A549 (cell line): ENCODE measurements around the gene SRMS. TPM values are rescaled to one million over a fixed set of nuclear protein-coding genes. Genes with fewer than 3 reads are reported as not detected.

Experiments
- ATAC-seq, 2 experiments: fragments of 200-7000 bp in 1 of 2; fragments of >200 bp in 1 of 2; cut with Nextera tagmentation in 1 of 2; cut with Tn5 transposase in 1 of 2; 3 replicates each; pipeline versions ENCODE4 v1.8.0 to v1.9.1; 2018 to 2020; ENCODE audit warnings: mild to moderate bottlenecking in 1 of 2, moderate library complexity in 1 of 2
- CTCF ChIA-PET: fragments of 300-600 bp; sonication (Branson Sonifier 250); formaldehyde crosslinking; extraction: SDS; loops from one replicate; lab custom pipeline; 2021; ENCODE audit warnings: antibody characterized with exemption, inconsistent platforms; lab: Yijun Ruan, JAX
- POLR2A ChIA-PET: fragments of 350-600 bp; formaldehyde crosslinking; extraction: SDS; loops from one replicate; lab custom pipeline; 2021; ENCODE audit warnings: antibody characterized with exemption, inconsistent platforms; lab: Yijun Ruan, JAX
- DNase-seq, 2 experiments: peaks; one replicate each; pipeline versions ENCODE4 v3.0.0 to v3.0.0-alpha.2; 2011 to 2016; ENCODE audit warnings: low read depth in 1 of 2, low spot score in 1 of 2
- FAIRE-seq: peaks from 2 replicates; lab custom pipeline; 2011; peaks lifted over from hg19 to GRCh38; lab: Jason Lieb, UNC
- H3K27ac ChIP-seq, 2 experiments: fragments of >200 bp; sonication (Bioruptor Twin); formaldehyde crosslinking; 3 replicates each; pipeline ENCODE4 v1.5.1; 2016 to 2017
- H3K4me1 ChIP-seq: fragments of >200 bp; sonication (Bioruptor Twin); formaldehyde crosslinking; 3 replicates; pipeline ENCODE4 v1.6.1; 2016
- H3K4me2 ChIP-seq: fragments of >200 bp; sonication (Bioruptor Twin); formaldehyde crosslinking; 3 replicates; pipeline ENCODE4 v1.6.1; 2016
- H3K4me3 ChIP-seq: fragments of >200 bp; sonication (Bioruptor Twin); formaldehyde crosslinking; 3 replicates; pipeline ENCODE4 v1.5.1; 2016
- H3K9me3 ChIP-seq: fragments of >200 bp; sonication (Bioruptor Twin); formaldehyde crosslinking; 3 replicates; pipeline ENCODE4 v1.6.1; 2016
- BHLHE40 ChIP-seq: IDR thresholded peaks from 2 replicates; pipeline ENCODE4 v1.6.1; 2012; ENCODE audit warnings: low read depth, low read length, inconsistent platforms
- CBX2 ChIP-seq: fragments of 200-600 bp; sonication (generic); IDR thresholded peaks from 2 replicates; pipeline ENCODE4 v1.6.1; 2016; ENCODE audit warnings: low read depth, mild to moderate bottlenecking, borderline replicate concordance
- CEBPB ChIP-seq, 2 experiments: fragments of >200 bp in 1 of 2; sonication (Bioruptor Twin) in 1 of 2; formaldehyde crosslinking in 1 of 2; IDR thresholded peaks; 2 replicates each; pipeline ENCODE4 v1.6.1; 2012 to 2016
- HEYL ChIP-seq: fragments of 250-450 bp; sonication (Bioruptor Pico); IDR thresholded peaks from 2 replicates; pipeline ENCODE4 v1.8.0; 2021; ENCODE audit warnings: mild to moderate bottlenecking, moderate library complexity
- HOXA7 ChIP-seq: fragments of 250-450 bp; sonication (Bioruptor Pico); IDR thresholded peaks from 2 replicates; pipeline ENCODE4 v1.5.0; 2020; ENCODE audit warnings: mild to moderate bottlenecking, moderate library complexity
- HOXB13 ChIP-seq: fragments of 250-450 bp; sonication (Bioruptor Pico); IDR thresholded peaks from 2 replicates; pipeline ENCODE4 v1.5.0; 2020; ENCODE audit warnings: low read depth, mild to moderate bottlenecking, moderate library complexity
- KDM1A ChIP-seq: fragments of 200-600 bp; sonication (generic); IDR thresholded peaks from 2 replicates; pipeline ENCODE4 v1.6.1; 2016; ENCODE audit warnings: low read depth, mild to moderate bottlenecking
- MYC ChIP-seq: IDR thresholded peaks from 2 replicates; pipeline ENCODE4 v1.6.1; 2012; ENCODE audit warnings: mild to moderate bottlenecking, inconsistent platforms, low read length, improper control_type of control experiment, borderline replicate concordance
- RCOR1 ChIP-seq: fragments of 150-350 bp; IDR thresholded peaks from 2 replicates; pipeline ENCODE4 v1.6.1; 2014; ENCODE audit warnings: antibody characterized with exemption, low read length, low read depth
- ZFP36 ChIP-seq: fragments of 450-650 bp; IDR thresholded peaks from 2 replicates; pipeline ENCODE4 v1.6.1; 2014; ENCODE audit warnings: borderline replicate concordance; ENCODE audit not compliant: partially characterized antibody
- WGBS: methylation state at CpG from one replicate; pipeline ENCODE4 v1.1.6; 2017; ENCODE audit errors: missing lambda C conversion rate; 5-methylcytosine and 5-hydroxymethylcytosine counted together
- polyA plus RNA-seq, 4 experiments: library from polyadenylated mRNA; depleted of rRNA in 3 of 4; stranded (reverse); fragments of >200 nt; fragmentation: RNase III in 1 of 4; extraction: RNeasy Plus Mini Kit Qiagen cat#74134 plus additional on column Dnase treatment in 1 of 4; gene quantifications; 2 replicates in 3 of 4; 3 replicates in 1 of 4; pipeline ENCODE4 v1.2.3, GENCODE V29; 2011 to 2017
- TF ChIP-seq, protein P1 (sequence below): IDR thresholded peaks from 2 replicates; pipeline ENCODE4 v1.6.1; 2012
- TF ChIP-seq, protein P2 (sequence below): fragments of 250-450 bp; sonication (Bioruptor Pico); IDR thresholded peaks from 2 replicates; pipeline ENCODE4 v1.5.0; 2021; ENCODE audit warnings: mild to moderate bottlenecking, moderate library complexity, borderline replicate concordance
- TF ChIP-seq, protein P3 (sequence below): fragments of 450-650 bp; IDR thresholded peaks from 2 replicates; pipeline ENCODE4 v1.6.1; 2014; ENCODE audit warnings: antibody characterized with exemption
- TF ChIP-seq, protein P4 (sequence below): fragments of 150-350 bp; IDR thresholded peaks from 2 replicates; pipeline ENCODE4 v1.6.1; 2014; ENCODE audit warnings: low read depth, mild to moderate bottlenecking, low read length
- TF ChIP-seq, protein P5 (sequence below): IDR thresholded peaks from 2 replicates; pipeline ENCODE4 v1.6.1; 2012

Gene SRMS
- polyA plus RNA-seq, 2 of the 4 experiments (the other 2 are of a cell fraction), result not detected

DNA sequence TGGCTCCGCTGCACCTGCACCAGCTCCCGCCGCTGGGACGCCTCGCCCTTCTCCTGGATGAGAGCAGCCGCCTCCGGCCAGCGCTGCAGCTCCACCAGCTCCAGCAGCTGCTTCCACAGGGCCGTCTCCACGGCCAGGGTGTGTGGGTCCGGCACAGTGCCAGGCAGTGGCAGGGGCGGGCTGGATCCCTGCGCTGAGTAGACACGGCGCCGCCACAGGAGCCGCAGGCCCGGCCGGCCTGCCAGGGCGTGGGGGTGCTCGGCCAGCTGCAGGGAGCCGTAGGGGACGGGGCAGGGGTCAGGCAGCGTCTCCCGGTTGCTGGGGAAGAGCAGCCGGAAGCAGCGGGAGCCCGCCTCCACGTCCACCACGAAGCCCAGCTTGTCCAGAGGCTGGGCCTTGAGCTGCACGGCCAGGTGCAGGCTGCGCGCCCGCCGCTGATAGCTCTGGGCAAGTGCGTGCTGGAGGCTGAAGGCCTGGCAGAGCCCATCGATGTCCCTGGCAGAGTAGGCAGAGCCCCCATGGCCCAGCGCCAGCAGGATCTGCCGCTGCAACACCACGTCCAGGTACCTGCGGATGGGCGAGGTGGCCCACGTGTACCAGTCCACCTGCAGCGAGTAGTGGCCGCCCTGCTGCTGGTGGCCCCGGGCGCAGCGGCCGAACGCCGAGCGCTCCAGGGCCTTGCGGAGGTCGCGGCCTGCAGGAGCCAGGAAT lies 15.8 kb upstream of the SRMS start:
- H3K4me3 ChIP-seq, result no peak overlapping the region
- DNase-seq (no peak), ATAC-seq (no peak), FAIRE-seq (no peak)
- H3K4me1 ChIP-seq, result no peaks in the 10 kb centered on the region
- CTCF ChIA-PET, result interaction anchor here (1.1 to 7.6 kb wide), 5 partner anchors 10 to 68 kb away, joined by 3 to 49 read pairs (median 4); partner anchors contain the start of gene PTK6
- POLR2A ChIA-PET, result no interaction called here
- no peak overlapping the region for H3K27ac ChIP-seq
- TF ChIP-seq BHLHE40 (no peak), HEYL (CRISPR knock-in tag) (no peak)
- no peaks in the 10 kb centered on the region for H3K9me3 ChIP-seq
- H3K4me2 ChIP-seq, result no peak overlapping the region
- WGBS, result 93% methylated on average over 16 of the region's 55 CpGs

DNA sequence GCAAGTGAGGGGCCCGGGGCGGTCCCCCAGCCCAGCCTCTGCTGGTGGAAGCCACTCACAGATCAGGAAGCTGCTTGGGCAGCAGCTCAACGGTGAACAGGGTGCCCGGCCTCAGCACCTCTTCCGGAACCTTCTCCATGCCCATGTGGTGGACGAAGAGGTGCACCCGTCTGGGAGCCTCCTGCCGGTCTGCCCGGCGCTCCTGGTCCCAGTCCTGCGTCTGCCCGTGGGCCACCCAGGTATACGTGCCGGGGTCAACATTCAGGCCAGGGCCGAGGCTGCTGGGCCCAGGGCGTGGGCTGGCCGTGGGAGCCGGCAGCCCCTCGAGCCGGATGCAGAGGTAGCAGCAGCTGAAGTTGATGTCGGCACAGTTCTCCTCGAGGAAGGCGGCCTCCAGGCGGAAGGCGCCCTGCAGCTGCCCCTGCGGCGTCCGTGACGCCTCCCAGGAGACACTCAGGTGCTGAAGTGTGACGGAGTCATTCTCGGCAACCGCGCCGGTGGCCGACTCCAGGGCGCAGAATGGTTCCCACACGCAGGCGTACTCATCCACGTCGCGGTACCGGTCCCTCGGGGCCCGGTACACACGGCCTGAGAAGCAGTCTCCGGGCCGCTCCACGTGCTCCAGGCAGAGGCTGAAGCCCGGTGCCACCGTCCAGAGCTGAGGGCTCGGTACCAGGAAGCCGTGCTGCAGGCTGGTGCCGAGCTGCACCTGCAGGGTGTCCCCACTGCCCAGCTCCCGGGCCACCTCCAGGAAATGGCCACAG lies 15.1 kb upstream of the SRMS start:
- H3K4me3 ChIP-seq, result no peak overlapping the region
- H3K4me2 ChIP-seq, result no peak overlapping the region
- CTCF ChIA-PET, result interaction anchor here (1.1 to 7.6 kb wide), 4 partner anchors 10 to 69 kb away, joined by 3 to 49 read pairs (median 6); partner anchors contain the start of gene PTK6
- ATAC-seq (no peak), FAIRE-seq (no peak), DNase-seq (no peak)
- POLR2A ChIA-PET, result no interaction called here
- H3K9me3 ChIP-seq, result no peaks in the 10 kb centered on the region
- no peak overlapping the region for H3K27ac ChIP-seq
- WGBS, result 84% methylated on average over 31 of the region's 54 CpGs
- no peaks in the 10 kb centered on the region for H3K4me1 ChIP-seq
- TF ChIP-seq HOXA7 (CRISPR knock-in tag), result no peak
- TF ChIP-seq KDM1A, result no peak
- TF ChIP-seq, protein P1, sequence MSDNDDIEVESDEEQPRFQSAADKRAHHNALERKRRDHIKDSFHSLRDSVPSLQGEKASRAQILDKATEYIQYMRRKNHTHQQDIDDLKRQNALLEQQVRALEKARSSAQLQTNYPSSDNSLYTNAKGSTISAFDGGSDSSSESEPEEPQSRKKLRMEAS, result no peak
- TF ChIP-seq CBX2, result no peak
- no peak for TF ChIP-seq HOXB13 (CRISPR knock-in tag)

DNA sequence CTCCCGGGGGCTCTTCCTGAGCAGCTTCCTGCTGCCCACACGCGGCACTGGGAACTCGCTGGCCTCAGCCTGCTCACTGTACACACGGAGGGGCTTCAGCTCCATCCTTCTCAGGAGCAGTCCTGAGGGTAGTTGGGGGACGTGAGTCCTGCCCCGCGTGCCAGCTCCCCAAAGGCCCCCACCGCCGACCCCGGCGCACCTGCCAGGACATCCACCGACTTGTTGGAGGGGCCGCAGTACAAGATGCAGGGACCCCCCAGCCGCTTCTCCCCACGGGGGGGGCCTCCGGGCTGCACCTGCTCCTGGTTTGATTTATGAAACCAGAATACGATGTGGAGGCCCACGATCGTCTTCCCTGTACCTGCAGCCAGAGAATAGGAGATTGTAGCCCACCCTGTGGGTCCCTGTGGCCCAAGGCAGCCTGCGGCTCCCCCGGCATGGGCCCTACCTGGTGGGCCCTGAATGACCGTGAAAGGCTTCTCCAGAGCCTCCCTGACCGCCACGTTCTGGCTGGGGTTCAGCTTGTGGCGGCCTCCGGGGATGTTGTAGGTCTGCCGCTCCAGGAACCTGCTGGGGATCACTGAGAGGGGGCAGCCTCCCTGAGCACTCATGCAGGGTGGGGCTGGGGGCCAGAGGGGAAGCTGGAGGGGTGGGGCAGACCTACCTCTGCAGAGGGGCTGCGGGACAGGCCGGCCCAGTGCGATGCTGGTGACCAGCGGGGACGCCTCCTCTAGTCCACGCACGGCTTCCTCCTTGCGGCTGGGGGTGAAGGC lies 14.3 kb upstream of the SRMS start:
- POLR2A ChIA-PET, result interaction anchor here (0.6 to 0.7 kb wide), 2 partner anchors 11 to 12 kb away, joined by 3 to 7 read pairs; partner anchors contain the start of gene HELZ2
- CTCF ChIA-PET, result interaction anchor here (1.1 to 7.6 kb wide), 3 partner anchors 24 to 70 kb away, joined by 4 to 49 read pairs (median 7); partner anchors contain the start of gene PTK6
- no peak for DNase-seq

More for the DNA sequence above, 14.3 kb upstream of the SRMS start:
- Histone ChIP-seq H3K4me2 (no peak overlapping the region), H3K4me1 (no peaks in the 10 kb centered on the region), H3K4me3 (no peak overlapping the region), H3K9me3 (no peaks in the 10 kb centered on the region), H3K27ac (no peak overlapping the region)
- 75% methylated on average over 8 of the region's 36 CpGs for WGBS
- TF ChIP-seq, protein P2, sequence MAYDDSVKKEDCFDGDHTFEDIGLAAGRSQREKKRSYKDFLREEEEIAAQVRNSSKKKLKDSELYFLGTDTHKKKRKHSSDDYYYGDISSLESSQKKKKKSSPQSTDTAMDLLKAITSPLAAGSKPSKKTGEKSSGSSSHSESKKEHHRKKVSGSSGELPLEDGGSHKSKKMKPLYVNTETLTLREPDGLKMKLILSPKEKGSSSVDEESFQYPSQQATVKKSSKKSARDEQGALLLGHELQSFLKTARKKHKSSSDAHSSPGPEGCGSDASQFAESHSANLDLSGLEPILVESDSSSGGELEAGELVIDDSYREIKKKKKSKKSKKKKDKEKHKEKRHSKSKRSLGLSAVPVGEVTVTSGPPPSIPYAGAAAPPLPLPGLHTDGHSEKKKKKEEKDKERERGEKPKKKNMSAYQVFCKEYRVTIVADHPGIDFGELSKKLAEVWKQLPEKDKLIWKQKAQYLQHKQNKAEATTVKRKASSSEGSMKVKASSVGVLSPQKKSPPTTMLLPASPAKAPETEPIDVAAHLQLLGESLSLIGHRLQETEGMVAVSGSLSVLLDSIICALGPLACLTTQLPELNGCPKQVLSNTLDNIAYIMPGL (CRISPR knock-in tag), result no peak
- TF ChIP-seq RCOR1, result no peak
- no peak for TF ChIP-seq CEBPB (IDR thresholded peaks at IDR 0.05)
- TF ChIP-seq, protein P3, sequence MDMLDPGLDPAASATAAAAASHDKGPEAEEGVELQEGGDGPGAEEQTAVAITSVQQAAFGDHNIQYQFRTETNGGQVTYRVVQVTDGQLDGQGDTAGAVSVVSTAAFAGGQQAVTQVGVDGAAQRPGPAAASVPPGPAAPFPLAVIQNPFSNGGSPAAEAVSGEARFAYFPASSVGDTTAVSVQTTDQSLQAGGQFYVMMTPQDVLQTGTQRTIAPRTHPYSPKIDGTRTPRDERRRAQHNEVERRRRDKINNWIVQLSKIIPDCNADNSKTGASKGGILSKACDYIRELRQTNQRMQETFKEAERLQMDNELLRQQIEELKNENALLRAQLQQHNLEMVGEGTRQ, result no peak
- TF ChIP-seq, protein P4, sequence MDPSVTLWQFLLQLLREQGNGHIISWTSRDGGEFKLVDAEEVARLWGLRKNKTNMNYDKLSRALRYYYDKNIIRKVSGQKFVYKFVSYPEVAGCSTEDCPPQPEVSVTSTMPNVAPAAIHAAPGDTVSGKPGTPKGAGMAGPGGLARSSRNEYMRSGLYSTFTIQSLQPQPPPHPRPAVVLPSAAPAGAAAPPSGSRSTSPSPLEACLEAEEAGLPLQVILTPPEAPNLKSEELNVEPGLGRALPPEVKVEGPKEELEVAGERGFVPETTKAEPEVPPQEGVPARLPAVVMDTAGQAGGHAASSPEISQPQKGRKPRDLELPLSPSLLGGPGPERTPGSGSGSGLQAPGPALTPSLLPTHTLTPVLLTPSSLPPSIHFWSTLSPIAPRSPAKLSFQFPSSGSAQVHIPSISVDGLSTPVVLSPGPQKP, result no peak
- no peak for TF ChIP-seq ZFP36
- TF ChIP-seq, protein P1, result no peak
- TF ChIP-seq, protein P5, sequence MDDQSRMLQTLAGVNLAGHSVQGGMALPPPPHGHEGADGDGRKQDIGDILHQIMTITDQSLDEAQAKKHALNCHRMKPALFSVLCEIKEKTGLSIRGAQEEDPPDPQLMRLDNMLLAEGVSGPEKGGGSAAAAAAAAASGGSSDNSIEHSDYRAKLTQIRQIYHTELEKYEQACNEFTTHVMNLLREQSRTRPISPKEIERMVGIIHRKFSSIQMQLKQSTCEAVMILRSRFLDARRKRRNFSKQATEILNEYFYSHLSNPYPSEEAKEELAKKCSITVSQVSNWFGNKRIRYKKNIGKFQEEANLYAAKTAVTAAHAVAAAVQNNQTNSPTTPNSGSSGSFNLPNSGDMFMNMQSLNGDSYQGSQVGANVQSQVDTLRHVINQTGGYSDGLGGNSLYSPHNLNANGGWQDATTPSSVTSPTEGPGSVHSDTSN, result no peak
- TF ChIP-seq MYC, result no peak
- no peak for TF ChIP-seq KDM1A
- ATAC-seq (no peak), FAIRE-seq (no peak)
